GM18526 (cell line): ENCODE measurements around the gene OVCH1.

Experiments
- POLR2A ChIP-seq: IDR thresholded peaks from 3 replicates; pipeline ENCODE4 v1.6.1; 2011; ENCODE audit not compliant: insufficient read length; ENCODE audit errors: extremely low read depth

Gene OVCH1

GRCh38 chr12:29438752-29439408 lies 58.6 kb downstream of the OVCH1 start:
- no peak for TF ChIP-seq POLR2A

GRCh38 chr12:29437575-29437974 lies 59.9 kb downstream of the OVCH1 start:
- TF ChIP-seq POLR2A = no peak

GRCh38 chr12:29431513-29431912 lies 66.0 kb downstream of the OVCH1 start:
- TF ChIP-seq POLR2A = no peak

- TF ChIP-seq POLR2A = no peak
Measured at GRCh38 chr12:29430716-29431044, 66.8 kb downstream of the OVCH1 start.

GRCh38 chr12:29429999-29430715 lies 67.3 kb downstream of the OVCH1 start:
- TF ChIP-seq POLR2A = no peak

- no peak for TF ChIP-seq POLR2A
Measured at GRCh38 chr12:29428633-29429032, 68.9 kb downstream of the OVCH1 start.

GRCh38 chr12:29427964-29428363 lies 69.5 kb downstream of the OVCH1 start:
- no peak for TF ChIP-seq POLR2A

GRCh38 chr12:29426498-29426897 lies 71.0 kb downstream of the OVCH1 start:
- no peak for TF ChIP-seq POLR2A

GRCh38 chr12:29425722-29426121 lies 71.8 kb downstream of the OVCH1 start:
- no peak for TF ChIP-seq POLR2A

DNA sequence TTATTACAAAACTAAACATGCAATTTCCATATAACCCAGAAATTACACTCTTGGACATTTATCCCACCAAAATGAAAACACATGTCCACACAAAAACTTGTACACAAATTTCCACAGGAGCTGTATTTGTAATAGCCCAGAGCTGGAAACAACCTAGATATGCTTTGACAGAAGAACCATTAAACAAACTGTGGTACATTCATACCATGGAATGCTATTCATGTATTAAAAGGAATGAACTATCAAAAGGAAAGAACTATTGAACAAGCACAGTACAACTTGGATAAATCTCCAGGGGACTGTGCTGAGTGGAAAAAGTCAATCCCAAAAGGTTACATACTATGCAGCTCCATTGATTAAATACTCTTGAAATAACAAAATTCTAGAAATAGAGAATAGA lies 80.7 kb downstream of the OVCH1 start:
- TF ChIP-seq POLR2A = no peak

DNA sequence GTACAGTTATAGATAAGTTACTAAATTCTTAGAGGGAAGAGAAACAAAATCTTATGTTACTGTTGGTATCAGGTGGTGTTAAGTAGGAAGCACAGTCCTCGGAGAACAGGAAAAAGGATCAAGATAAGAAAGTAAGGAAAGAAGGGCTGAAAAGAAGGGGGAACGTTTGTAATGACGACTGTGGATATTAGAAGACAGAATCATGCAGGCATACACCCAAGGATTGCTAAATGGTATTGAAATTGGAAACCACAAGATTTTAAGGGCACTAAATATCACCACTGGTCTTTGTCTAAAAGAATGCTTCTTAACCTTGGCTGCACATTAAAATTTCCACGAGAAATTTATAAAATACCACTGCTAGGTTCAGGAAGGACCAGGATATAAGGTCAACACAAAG lies 82.4 kb downstream of the OVCH1 start:
- TF ChIP-seq POLR2A = no peak

DNA sequence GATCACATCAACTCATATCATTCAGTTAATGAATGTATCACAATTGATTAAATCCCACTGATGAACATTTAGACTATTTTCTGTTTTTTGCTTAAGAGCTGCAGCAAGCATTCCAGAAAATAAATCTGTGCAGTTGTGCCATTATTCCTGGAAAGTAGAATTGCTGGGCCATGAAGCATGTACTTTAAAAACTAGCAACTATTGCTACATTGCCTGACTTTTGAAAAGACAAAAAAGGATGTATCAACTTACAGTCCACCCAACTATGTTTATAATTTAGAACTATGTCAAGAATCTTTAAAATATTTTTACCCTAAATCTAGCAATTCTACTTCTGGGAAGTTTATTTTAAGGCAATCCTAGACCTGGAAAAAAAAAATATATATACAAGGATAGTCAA lies 83.1 kb downstream of the OVCH1 start:
- no peak for TF ChIP-seq POLR2A

DNA sequence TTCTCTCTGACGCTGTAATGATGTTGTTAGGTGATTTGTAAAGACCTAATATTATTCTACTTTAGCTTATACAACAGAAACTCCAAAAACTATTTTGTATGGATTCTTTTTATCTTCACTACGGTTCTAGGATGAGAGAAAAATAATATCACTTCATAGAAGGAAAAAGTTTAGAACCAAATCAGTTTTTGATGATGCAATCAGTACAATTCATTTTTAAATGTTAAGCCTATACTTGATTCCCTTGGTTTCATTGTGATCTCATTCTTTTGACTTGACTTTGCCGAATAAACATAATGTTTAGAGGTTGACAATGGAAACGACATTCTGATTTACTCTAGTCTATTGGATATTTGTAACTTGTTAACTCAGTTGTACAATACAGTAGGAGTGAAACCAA lies 91.9 kb downstream of the OVCH1 start:
- no peak for TF ChIP-seq POLR2A

DNA sequence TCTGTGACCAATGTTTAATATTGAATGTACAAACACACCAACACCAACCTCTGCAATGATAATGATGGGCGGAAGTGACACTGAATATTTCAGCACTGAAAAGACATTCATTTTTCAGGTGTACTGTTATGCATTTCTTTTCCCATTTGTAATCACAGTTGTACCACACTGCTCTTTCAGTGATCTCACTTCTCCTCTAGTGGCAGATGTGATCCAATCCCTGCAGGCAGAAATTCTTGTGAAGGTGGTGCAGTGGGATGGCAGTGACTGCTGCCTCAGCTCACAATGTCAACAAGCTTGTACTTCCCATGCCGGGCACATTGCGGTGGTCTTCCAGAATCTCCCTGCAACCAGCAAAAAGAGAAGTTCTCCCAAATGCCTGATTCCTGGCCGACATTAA lies 93.5 kb downstream of the OVCH1 start:
- TF ChIP-seq POLR2A = no peak

- no peak for TF ChIP-seq POLR2A
Measured at GRCh38 chr12:29402437-29402836, 95.0 kb downstream of the OVCH1 start.

DNA sequence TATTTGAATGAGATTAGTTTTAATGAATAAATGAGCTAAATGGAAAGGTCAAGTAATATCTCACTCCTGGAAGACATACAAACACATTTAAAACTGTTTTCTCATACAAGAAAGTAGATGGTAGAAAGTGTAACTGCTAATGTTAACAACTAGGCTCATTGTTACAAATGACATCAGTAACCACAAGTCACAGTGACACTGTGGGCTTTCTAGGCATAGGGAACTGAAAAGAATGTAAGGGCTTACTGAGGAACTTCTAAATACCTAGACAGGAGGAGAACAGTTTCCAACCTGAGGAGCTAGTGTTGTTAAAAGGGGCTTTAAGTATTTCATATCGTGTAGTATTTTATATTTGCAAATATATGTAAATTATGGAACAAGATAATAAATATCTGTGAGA lies 99.0 kb downstream of the OVCH1 start:
- TF ChIP-seq POLR2A = no peak

- TF ChIP-seq POLR2A = no peak
Measured at GRCh38 chr12:29396774-29397173, 100.7 kb downstream of the OVCH1 start.
